GM12892 (cell line): ENCODE measurements around the gene SARNP.

Experiments
- POLR2A ChIP-seq: IDR thresholded peaks from 2 replicates; pipeline ENCODE4 v1.6.1; 2011; ENCODE audit warnings: low read depth, low read length, control low read depth
- POLR2AphosphoS5 ChIP-seq: IDR thresholded peaks from 2 replicates; pipeline ENCODE4 v1.6.1; 2011; ENCODE audit warnings: low read depth, low read length, control low read depth
- TAF1 ChIP-seq: IDR thresholded peaks from 2 replicates; pipeline ENCODE4 v1.6.1; 2011; ENCODE audit warnings: low read depth, mild to moderate bottlenecking, control low read depth, low read length, borderline replicate concordance

DNA sequence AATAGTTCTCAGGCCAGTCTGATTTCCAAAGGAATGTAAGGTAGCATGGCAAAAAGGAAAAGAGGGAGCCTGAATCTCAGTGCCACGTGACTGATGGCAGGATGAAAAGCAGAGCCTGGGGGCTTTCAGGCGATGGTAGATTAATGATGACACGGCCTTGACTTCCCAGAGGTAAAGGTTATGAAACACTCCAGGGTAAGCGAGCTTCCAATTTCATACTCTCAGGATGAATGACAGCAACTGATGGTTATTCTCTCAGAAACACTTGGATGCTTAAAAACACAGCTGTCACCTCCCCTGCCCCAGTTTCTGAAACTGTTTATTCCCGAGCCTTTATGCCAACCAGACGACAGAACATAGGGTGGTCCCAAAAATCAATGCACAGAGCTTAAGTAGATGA, 45.8 kb downstream of the SARNP start:
- TF ChIP-seq POLR2A (no peak), TAF1 (no peak), POLR2AphosphoS5 (no peak)
